ENCODE data around the gene CTSK.
"Not testable (repeated sequence)": the region's sequence is repeated elsewhere in the genome, so short reads cannot be mapped to it uniquely, and the experiment has no call there.

The CTSK gene

GRCh38 chr1:150808121-150808520, at the start of gene CTSK:
TSS of gene CTSK (minus strand) at chr1:150808260. CDS start at chr1:150806805, 1,455 bp downstream.
- H3K4me3 ChIP-seq (ENCODE audit: low read depth, low read length), result no peak within 1 kb of the TSS; the same call in 1 of the 2 replicates

GRCh38 chr1:150852734-150853133, 44.7 kb upstream of the CTSK start:
- H3K9ac ChIP-seq (ENCODE audit: low read length); H3K27me3 ChIP-seq (ENCODE audit: control insufficient read depth, insufficient read depth, low read length); H3K4me3 ChIP-seq (ENCODE audit: low read depth, low read length); H3K4me1 ChIP-seq (ENCODE audit: control insufficient read depth, insufficient read depth, low read length); H3K27ac ChIP-seq (ENCODE audit: low read depth, low read length): not testable (repeated sequence)
- H3K9me3 ChIP-seq (ENCODE audit: control insufficient read depth, insufficient read depth, low read depth, low read length), result peaks cover 17% of the 10 kb centered on the region
- peaks cover 48% of the 10 kb centered on the region for H3K36me3 ChIP-seq (ENCODE audit: control insufficient read depth, insufficient read depth, low read length)

More at GRCh38 chr1:150808121-150808520, at the start of gene CTSK:
- H3K4me1 ChIP-seq (ENCODE audit: control insufficient read depth, insufficient read depth, low read length), result peaks cover 31% of the 10 kb centered on the region
- H3K9ac ChIP-seq (ENCODE audit: low read length), result no peak within 1 kb of the TSS
- H3K27me3 ChIP-seq (ENCODE audit: control insufficient read depth, insufficient read depth, low read length), result no peaks in the 10 kb centered on the region
- H3K27ac ChIP-seq (ENCODE audit: low read depth, low read length), result no peak within 1 kb of the TSS; the same call in 1 of the 2 replicates
- peaks cover 26% of the 10 kb centered on the region for H3K36me3 ChIP-seq (ENCODE audit: control insufficient read depth, insufficient read depth, low read length)
- no peaks in the 10 kb centered on the region for H3K9me3 ChIP-seq (ENCODE audit: control insufficient read depth, insufficient read depth, low read depth, low read length)

- H3K4me3 ChIP-seq (ENCODE audit: low read depth, low read length); H3K27ac ChIP-seq (ENCODE audit: low read depth, low read length); H3K4me1 ChIP-seq (ENCODE audit: control insufficient read depth, insufficient read depth, low read length); H3K9ac ChIP-seq (ENCODE audit: low read length); H3K27me3 ChIP-seq (ENCODE audit: control insufficient read depth, insufficient read depth, low read length): not testable (repeated sequence)
- H3K36me3 ChIP-seq (ENCODE audit: control insufficient read depth, insufficient read depth, low read length), result peaks cover 39% of the 10 kb centered on the region
- peaks cover 17% of the 10 kb centered on the region for H3K9me3 ChIP-seq (ENCODE audit: control insufficient read depth, insufficient read depth, low read depth, low read length)
Measured at GRCh38 chr1:150850801-150851362, 42.8 kb upstream of the CTSK start.

GRCh38 chr1:150846473-150847146, 38.5 kb upstream of the CTSK start:
- Histone ChIP-seq H3K27ac (ENCODE audit: low read depth, low read length) (no peak overlapping the region), H3K36me3 (ENCODE audit: control insufficient read depth, insufficient read depth, low read length) (peaks cover 11% of the 10 kb centered on the region), H3K9ac (ENCODE audit: low read length) (no peak overlapping the region)

GRCh38 chr1:150843474-150843873, 35.4 kb upstream of the CTSK start:
- Histone ChIP-seq H3K27me3 (ENCODE audit: control insufficient read depth, insufficient read depth, low read length) (no peaks in the 10 kb centered on the region), H3K9me3 (ENCODE audit: control insufficient read depth, insufficient read depth, low read depth, low read length) (no peaks in the 10 kb centered on the region), H3K27ac (ENCODE audit: low read depth, low read length) (no peak overlapping the region), H3K4me1 (ENCODE audit: control insufficient read depth, insufficient read depth, low read length) (no peaks in the 10 kb centered on the region), H3K9ac (ENCODE audit: low read length) (no peak overlapping the region), H3K4me3 (ENCODE audit: low read depth, low read length) (no peak overlapping the region), H3K36me3 (ENCODE audit: control insufficient read depth, insufficient read depth, low read length) (peaks cover 15% of the 10 kb centered on the region)

More at GRCh38 chr1:150846473-150847146, 38.5 kb upstream of the CTSK start:
- H3K4me3 ChIP-seq (ENCODE audit: low read depth, low read length), result no peak overlapping the region
- H3K27me3 ChIP-seq (ENCODE audit: control insufficient read depth, insufficient read depth, low read length), result no peaks in the 10 kb centered on the region
- H3K4me1 ChIP-seq (ENCODE audit: control insufficient read depth, insufficient read depth, low read length), result no peaks in the 10 kb centered on the region
- H3K9me3 ChIP-seq (ENCODE audit: control insufficient read depth, insufficient read depth, low read depth, low read length), result no peaks in the 10 kb centered on the region

GRCh38 chr1:150842964-150843363, 34.9 kb upstream of the CTSK start:
- no peak overlapping the region for H3K27ac ChIP-seq (ENCODE audit: low read depth, low read length)
- H3K4me1 ChIP-seq (ENCODE audit: control insufficient read depth, insufficient read depth, low read length), result no peaks in the 10 kb centered on the region
- no peak overlapping the region for H3K4me3 ChIP-seq (ENCODE audit: low read depth, low read length)
- no peaks in the 10 kb centered on the region for H3K27me3 ChIP-seq (ENCODE audit: control insufficient read depth, insufficient read depth, low read length)
- H3K9ac ChIP-seq (ENCODE audit: low read length), result no peak overlapping the region
- H3K9me3 ChIP-seq (ENCODE audit: control insufficient read depth, insufficient read depth, low read depth, low read length), result no peaks in the 10 kb centered on the region
- peaks cover 17% of the 10 kb centered on the region for H3K36me3 ChIP-seq (ENCODE audit: control insufficient read depth, insufficient read depth, low read length)

GRCh38 chr1:150842343-150842742, 34.3 kb upstream of the CTSK start:
- Histone ChIP-seq H3K9me3 (ENCODE audit: control insufficient read depth, insufficient read depth, low read depth, low read length) (no peaks in the 10 kb centered on the region), H3K36me3 (ENCODE audit: control insufficient read depth, insufficient read depth, low read length) (peaks cover 20% of the 10 kb centered on the region), H3K27me3 (ENCODE audit: control insufficient read depth, insufficient read depth, low read length) (no peaks in the 10 kb centered on the region), H3K27ac (ENCODE audit: low read depth, low read length) (no peak overlapping the region), H3K4me1 (ENCODE audit: control insufficient read depth, insufficient read depth, low read length) (no peaks in the 10 kb centered on the region), H3K9ac (ENCODE audit: low read length) (no peak overlapping the region), H3K4me3 (ENCODE audit: low read depth, low read length) (no peak overlapping the region)

GRCh38 chr1:150841626-150842025, 33.6 kb upstream of the CTSK start:
- no peaks in the 10 kb centered on the region for H3K4me1 ChIP-seq (ENCODE audit: control insufficient read depth, insufficient read depth, low read length)
- H3K9me3 ChIP-seq (ENCODE audit: control insufficient read depth, insufficient read depth, low read depth, low read length), result no peaks in the 10 kb centered on the region
- peaks cover 23% of the 10 kb centered on the region for H3K36me3 ChIP-seq (ENCODE audit: control insufficient read depth, insufficient read depth, low read length)
- no peaks in the 10 kb centered on the region for H3K27me3 ChIP-seq (ENCODE audit: control insufficient read depth, insufficient read depth, low read length)
- no peak overlapping the region for H3K4me3 ChIP-seq (ENCODE audit: low read depth, low read length)
- H3K27ac ChIP-seq (ENCODE audit: low read depth, low read length), result no peak overlapping the region
- H3K9ac ChIP-seq (ENCODE audit: low read length), result no peak overlapping the region

- H3K9ac ChIP-seq (ENCODE audit: low read length); H3K9me3 ChIP-seq (ENCODE audit: control insufficient read depth, insufficient read depth, low read depth, low read length); H3K4me1 ChIP-seq (ENCODE audit: control insufficient read depth, insufficient read depth, low read length); H3K4me3 ChIP-seq (ENCODE audit: low read depth, low read length); H3K27me3 ChIP-seq (ENCODE audit: control insufficient read depth, insufficient read depth, low read length); H3K27ac ChIP-seq (ENCODE audit: low read depth, low read length): not testable (repeated sequence)
- H3K36me3 ChIP-seq (ENCODE audit: control insufficient read depth, insufficient read depth, low read length), result peaks cover 30% of the 10 kb centered on the region
Measured at GRCh38 chr1:150840850-150841249, 32.8 kb upstream of the CTSK start.

- H3K9ac ChIP-seq (ENCODE audit: low read length), result no peak overlapping the region
- no peak overlapping the region for H3K4me3 ChIP-seq (ENCODE audit: low read depth, low read length)
- no peaks in the 10 kb centered on the region for H3K4me1 ChIP-seq (ENCODE audit: control insufficient read depth, insufficient read depth, low read length)
- H3K27ac ChIP-seq (ENCODE audit: low read depth, low read length), result no peak overlapping the region
- no peaks in the 10 kb centered on the region for H3K27me3 ChIP-seq (ENCODE audit: control insufficient read depth, insufficient read depth, low read length)
- peaks cover 72% of the 10 kb centered on the region for H3K36me3 ChIP-seq (ENCODE audit: control insufficient read depth, insufficient read depth, low read length)
- H3K9me3 ChIP-seq (ENCODE audit: control insufficient read depth, insufficient read depth, low read depth, low read length), result no peaks in the 10 kb centered on the region
Measured at GRCh38 chr1:150836129-150836773, 28.2 kb upstream of the CTSK start.

GRCh38 chr1:150833961-150834360, 25.9 kb upstream of the CTSK start:
- H3K4me1 ChIP-seq (ENCODE audit: control insufficient read depth, insufficient read depth, low read length); H3K9ac ChIP-seq (ENCODE audit: low read length); H3K27me3 ChIP-seq (ENCODE audit: control insufficient read depth, insufficient read depth, low read length); H3K27ac ChIP-seq (ENCODE audit: low read depth, low read length); H3K4me3 ChIP-seq (ENCODE audit: low read depth, low read length); H3K9me3 ChIP-seq (ENCODE audit: control insufficient read depth, insufficient read depth, low read depth, low read length): not testable (repeated sequence)
- peaks cover 78% of the 10 kb centered on the region for H3K36me3 ChIP-seq (ENCODE audit: control insufficient read depth, insufficient read depth, low read length)
